Ovary (tissue), 9 donors: ENCODE results near the gene UBC. TPM values are rescaled to one million over a fixed set of nuclear protein-coding genes. Genes with fewer than 3 reads are reported as not detected.

Experiments
- DNase-seq, 5 donors: peaks; one replicate each; pipeline ENCODE4 v3.0.0-alpha.2; 2019 to 2020
- H3K27ac ChIP-seq, 2 donors: fragments of 200-600 bp; one replicate each; pipeline versions ENCODE4 v1.5.1 to v1.8.0; 2019 to 2022
- H3K27me3 ChIP-seq: fragments of 200-600 bp; one replicate; pipeline ENCODE4 v1.8.0; 2022
- H3K36me3 ChIP-seq: fragments of 200-600 bp; sonication (generic); one replicate; pipeline ENCODE4 v1.5.1; 2019
- H3K4me1 ChIP-seq: one replicate; pipeline ENCODE4 v1.8.1; 2013; ENCODE audit warnings: mild to moderate bottlenecking, moderate library complexity; ENCODE audit not compliant: insufficient read depth
- H3K4me3 ChIP-seq: fragments of 200-600 bp; sonication (generic); one replicate; pipeline ENCODE4 v1.5.1; 2017
- H3K9me3 ChIP-seq, 2 donors: fragments of 200-600 bp in 1 of 2; sonication (generic) in 1 of 2; one replicate each; pipeline versions ENCODE4 v1.5.1 to v1.8.1; 2013 to 2019; ENCODE audit warnings: mild to moderate bottlenecking in 1 of 2, moderate library complexity in 1 of 2
- EP300 ChIP-seq: sonication (generic); formaldehyde crosslinking; IDR thresholded peaks from one replicate; pipeline ENCODE4 v1.6.1; 2017; ENCODE audit warnings: antibody characterized with exemption
- POLR2A ChIP-seq: fragments of 450-650 bp; IDR thresholded peaks from one replicate; pipeline ENCODE4 v1.6.1; 2017; ENCODE audit warnings: antibody characterized with exemption, mild to moderate bottlenecking, moderate library complexity
- WGBS, 3 donors: extraction: QIAGEN DNeasy Blood & Tissue Kit in 1 of 3; methylation state at CpG; one replicate each; pipeline versions ENCODE4 v1.1.5 to v1.1.7; 2013 to 2017; 5-methylcytosine and 5-hydroxymethylcytosine counted together
- intact Hi-C, 4 donors: fragments of 100-400 bp; cut with DNase I; formaldehyde crosslinking; loops; one replicate each; pipeline versions ENCODE4 v1.11.0 to v1.15.1; 2022 to 2023
- polyA plus RNA-seq, 2 donors: library from polyadenylated mRNA; stranded (reverse); fragments of 200-250 nt in 1 of 2; fragments of 350-450 nt in 1 of 2; fragmentation: Illumina TruSeq in 1 of 2; extraction: RNeasy Lipid Tissue Mini Kit (QIAGEN cat#74804) in 1 of 2; gene quantifications; one replicate each; pipeline ENCODE4 v1.2.3, GENCODE V29; 2013 to 2014
- total RNA-seq, 7 donors: library from RNA; depleted of rRNA in 2 of 7; stranded (reverse); fragments of >200 nt in 2 of 7; fragmentation: NEBNext Ultra II Directional in 3 of 7; extraction: Animal tissue kit (Norgen Biotek cat#: 25700) in 3 of 7; gene quantifications; one replicate each; pipeline versions ENCODE4 v1.1.0 to v1.2.4, GENCODE V29; 2016 to 2023
- TF ChIP-seq, protein P1 (sequence below), 3 donors: fragments of 450-650 bp in 2 of 3; fragments of 200-600 bp in 1 of 3; IDR thresholded peaks; one replicate each; pipeline versions ENCODE4 v1.5.1 to v1.8.0; 2016 to 2022; ENCODE audit warnings: antibody characterized with exemption in 3 of 3, mild to moderate bottlenecking in 1 of 3
- donor health status: DM: no; HTN: no; CAD: no; lungs with moderate emphysema.
- donor health status: DM: no; HTN: no; CAD: no.
- donor health status: Bipolar disorder and iron deficiency.
- donor health status: DM: yes; HTN: yes; CAD: no.
- donor health status: DM: no; HTN: no; CAD: no.
- donor health status: DM: yes; HTN: yes; CAD: no.

Gene UBC
- total and polyA plus RNA-seq, 9 donors = 775 to 1,330 (median 837) TPM

DNA sequence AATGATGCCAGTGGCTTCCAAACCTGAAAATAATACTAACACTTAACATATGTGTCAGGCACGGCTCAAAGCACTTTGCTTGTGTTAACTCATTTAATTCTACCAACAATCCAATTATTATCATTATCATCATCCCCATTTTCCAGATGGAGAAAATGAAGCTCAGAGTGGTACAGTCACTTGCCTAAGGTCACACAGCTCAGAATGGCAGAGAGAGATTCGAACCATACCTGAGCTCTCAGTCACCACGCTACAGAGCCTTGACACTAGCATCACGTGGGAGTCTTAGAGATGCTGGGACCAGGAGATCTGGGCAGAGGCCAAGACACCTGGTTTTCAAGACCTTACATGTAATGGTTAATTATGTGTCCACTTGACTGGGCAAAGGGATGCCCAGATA, 40.3 kb upstream of the UBC start:
- H3K36me3 ChIP-seq = no peaks in the 10 kb centered on the region

DNA sequence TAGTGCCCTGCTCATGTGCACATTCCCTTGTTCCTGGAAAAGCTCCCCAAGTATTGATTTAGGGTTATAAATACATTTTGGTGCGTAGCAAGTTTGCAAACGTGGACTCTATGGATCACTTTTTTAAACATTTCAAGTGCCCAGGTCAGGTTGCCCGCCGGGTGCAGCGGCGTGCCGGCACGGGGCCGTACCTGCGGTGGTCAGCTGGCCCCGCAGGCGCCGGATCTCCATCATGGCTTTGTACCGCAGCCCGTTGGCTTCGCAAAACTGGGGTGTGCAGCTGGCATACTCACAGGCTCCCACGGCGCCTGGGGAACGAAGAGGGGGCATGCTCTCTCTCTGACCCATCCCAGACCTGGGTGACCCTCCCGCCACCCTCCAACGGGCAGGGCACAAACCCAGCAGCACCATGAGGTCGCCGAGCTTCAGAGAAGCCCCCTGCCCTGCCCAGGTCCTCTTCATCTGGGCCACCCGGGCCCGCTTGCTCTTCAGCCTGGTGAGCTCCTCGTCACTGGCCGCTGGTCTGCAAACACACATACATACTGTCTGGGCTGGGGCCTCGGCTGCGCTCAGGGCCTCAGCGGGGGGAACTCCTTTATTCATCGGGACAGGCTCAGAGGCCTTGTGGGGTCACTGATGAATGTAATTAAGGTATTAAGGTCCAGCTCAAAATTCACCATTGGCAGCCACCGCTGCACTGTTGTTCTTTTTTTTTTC, 39.4 kb upstream of the UBC start:
- no peak for DNase-seq
- Histone ChIP-seq H3K9me3 (no peaks in the 10 kb centered on the region), H3K4me3 (no peak overlapping the region), H3K27me3 (no peaks in the 10 kb centered on the region), H3K4me1 (no peaks in the 10 kb centered on the region), H3K27ac (no peak overlapping the region), H3K36me3 (no peaks in the 10 kb centered on the region)
- WGBS, 3 donors = 91 to 95% (median 95%) methylated on average over 31 to 32 of the region's 32 CpGs
- intact Hi-C loops = no loop called here
- TF ChIP-seq POLR2A (no peak), EP300 (no peak)
- TF ChIP-seq, protein P1, sequence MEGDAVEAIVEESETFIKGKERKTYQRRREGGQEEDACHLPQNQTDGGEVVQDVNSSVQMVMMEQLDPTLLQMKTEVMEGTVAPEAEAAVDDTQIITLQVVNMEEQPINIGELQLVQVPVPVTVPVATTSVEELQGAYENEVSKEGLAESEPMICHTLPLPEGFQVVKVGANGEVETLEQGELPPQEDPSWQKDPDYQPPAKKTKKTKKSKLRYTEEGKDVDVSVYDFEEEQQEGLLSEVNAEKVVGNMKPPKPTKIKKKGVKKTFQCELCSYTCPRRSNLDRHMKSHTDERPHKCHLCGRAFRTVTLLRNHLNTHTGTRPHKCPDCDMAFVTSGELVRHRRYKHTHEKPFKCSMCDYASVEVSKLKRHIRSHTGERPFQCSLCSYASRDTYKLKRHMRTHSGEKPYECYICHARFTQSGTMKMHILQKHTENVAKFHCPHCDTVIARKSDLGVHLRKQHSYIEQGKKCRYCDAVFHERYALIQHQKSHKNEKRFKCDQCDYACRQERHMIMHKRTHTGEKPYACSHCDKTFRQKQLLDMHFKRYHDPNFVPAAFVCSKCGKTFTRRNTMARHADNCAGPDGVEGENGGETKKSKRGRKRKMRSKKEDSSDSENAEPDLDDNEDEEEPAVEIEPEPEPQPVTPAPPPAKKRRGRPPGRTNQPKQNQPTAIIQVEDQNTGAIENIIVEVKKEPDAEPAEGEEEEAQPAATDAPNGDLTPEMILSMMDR (IDR thresholded peaks at IDR 0.05) = no peak

More for the DNA sequence above, 40.3 kb upstream of the UBC start:
- intact Hi-C loops = no loop called here
- H3K9me3 ChIP-seq = no peaks in the 10 kb centered on the region
- TF ChIP-seq POLR2A (no peak), EP300 (no peak)
- TF ChIP-seq, protein P1 (IDR thresholded peaks at IDR 0.05) = no peak
- DNase-seq = no peak
- no peaks in the 10 kb centered on the region for H3K27me3 ChIP-seq
- WGBS, 3 donors = 90 to 99% (median 90%) methylated on average over 4 of the region's 4 CpGs
- H3K27ac ChIP-seq = no peak overlapping the region
- no peaks in the 10 kb centered on the region for H3K4me1 ChIP-seq
- no peak overlapping the region for H3K4me3 ChIP-seq

DNA sequence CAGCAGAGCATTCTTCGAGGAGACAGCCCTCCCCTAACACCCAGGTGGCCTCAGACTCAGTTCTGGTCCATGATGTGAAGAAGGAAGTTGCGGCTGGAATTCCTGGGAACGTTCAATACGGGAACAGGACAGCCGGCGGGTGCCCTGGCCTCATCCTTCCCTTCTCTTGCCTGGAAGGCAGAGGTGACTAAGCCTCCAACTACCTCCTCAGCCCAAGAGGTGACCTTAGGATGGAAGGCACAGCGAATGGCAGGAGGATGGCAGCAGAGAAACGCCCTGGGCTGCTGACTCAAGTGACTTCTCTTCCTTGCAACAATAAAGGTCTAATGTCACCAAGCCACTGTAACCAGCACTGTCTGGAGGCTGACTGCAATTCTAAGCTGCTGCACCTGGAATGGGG, 38.4 kb upstream of the UBC start:
- DNase-seq = no peak
- intact Hi-C loops = no loop called here
- TF ChIP-seq EP300 = no peak
- no peak for TF ChIP-seq POLR2A
- TF ChIP-seq, protein P1 (IDR thresholded peaks at IDR 0.05) = no peak
- Histone ChIP-seq H3K9me3 (no peaks in the 10 kb centered on the region), H3K4me1 (no peaks in the 10 kb centered on the region), H3K4me3 (no peak overlapping the region), H3K27ac (no peak overlapping the region), H3K27me3 (no peaks in the 10 kb centered on the region), H3K36me3 (no peaks in the 10 kb centered on the region)
- 70 to 85% (median 70%) methylated on average over 8 of the region's 8 CpGs for whole genome bisulfite sequencing, 3 donors

DNA sequence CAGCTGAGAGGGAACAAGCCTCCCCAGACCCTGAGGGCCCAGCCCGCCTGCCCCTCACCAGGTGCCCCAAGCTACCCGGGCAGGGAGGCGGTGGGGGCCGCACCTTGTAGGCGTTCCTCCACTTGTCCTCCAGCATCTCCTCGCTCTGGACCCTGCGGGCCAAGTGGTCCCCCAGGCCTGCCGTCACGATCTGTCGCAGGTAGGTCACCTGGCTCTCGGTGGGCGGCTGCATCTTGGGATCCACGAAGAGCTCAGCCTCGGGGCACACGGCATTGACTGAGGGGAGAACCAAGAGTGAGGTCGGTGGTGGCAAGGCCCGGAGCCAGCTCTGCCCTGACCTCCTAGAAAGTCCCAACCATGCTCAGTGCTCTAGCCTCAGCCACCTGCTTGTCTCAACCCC, 37.8 kb upstream of the UBC start:
- no peaks in the 10 kb centered on the region for H3K36me3 ChIP-seq
- H3K9me3 ChIP-seq = no peaks in the 10 kb centered on the region
- no peak overlapping the region for H3K4me3 ChIP-seq
- no peaks in the 10 kb centered on the region for H3K27me3 ChIP-seq
- DNase-seq = no peak
- no peaks in the 10 kb centered on the region for H3K4me1 ChIP-seq
- WGBS, 3 donors = 93 to 94% (median 94%) methylated on average over 17 of the region's 17 CpGs
- no peak overlapping the region for H3K27ac ChIP-seq
- TF ChIP-seq, protein P1 (IDR thresholded peaks at IDR 0.05) = no peak
- TF ChIP-seq EP300 (no peak), POLR2A (no peak)
- intact Hi-C loops = no loop called here
